GM12892 (cell line): ENCODE results near the gene ERC1.

ENCODE experiments used
- DNase-seq: peaks from one replicate; pipeline ENCODE4 v3.0.0; 2011; ENCODE audit not compliant: insufficient read length
- FAIRE-seq: peaks from 2 replicates; lab custom pipeline; 2011; peaks lifted over from hg19 to GRCh38; lab: Jason Lieb, UNC
- POLR2A ChIP-seq: IDR thresholded peaks from 2 replicates; pipeline ENCODE4 v1.6.1; 2011; ENCODE audit warnings: low read depth, low read length, control low read depth
- POLR2AphosphoS5 ChIP-seq: IDR thresholded peaks from 2 replicates; pipeline ENCODE4 v1.6.1; 2011; ENCODE audit warnings: low read depth, low read length, control low read depth
- TAF1 ChIP-seq: IDR thresholded peaks from 2 replicates; pipeline ENCODE4 v1.6.1; 2011; ENCODE audit warnings: low read depth, mild to moderate bottlenecking, control low read depth, low read length, borderline replicate concordance

The ERC1 gene

DNA sequence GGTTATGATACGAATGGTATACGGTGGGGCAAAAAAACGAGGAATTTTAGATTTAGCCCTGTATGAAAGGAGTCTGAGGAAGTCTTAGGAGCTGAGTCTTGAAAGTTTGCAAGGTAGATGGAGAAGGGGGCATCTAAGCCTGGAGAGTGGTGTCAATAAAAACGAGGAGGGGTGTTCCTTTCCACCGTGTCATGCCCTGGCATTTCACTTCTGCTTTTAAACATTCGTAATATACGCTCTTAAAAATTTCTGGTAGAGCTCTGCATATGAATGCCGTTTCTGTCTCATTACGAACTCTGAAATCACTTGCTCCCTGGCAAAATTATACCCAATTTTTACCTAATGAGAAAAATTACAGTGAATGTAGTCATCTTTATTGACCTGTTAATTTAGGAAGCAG lies 170.2 kb downstream of the ERC1 start:
- FAIRE-seq = no peak
- no peak for TF ChIP-seq POLR2AphosphoS5
- no peak for DNase-seq

GRCh38 chr12:1162081-1162760 lies 171.2 kb downstream of the ERC1 start:
- no peak for DNase-seq
- no peak for TF ChIP-seq TAF1
- TF ChIP-seq POLR2AphosphoS5 = no peak
- TF ChIP-seq POLR2A = no peak
- FAIRE-seq = no peak

DNA sequence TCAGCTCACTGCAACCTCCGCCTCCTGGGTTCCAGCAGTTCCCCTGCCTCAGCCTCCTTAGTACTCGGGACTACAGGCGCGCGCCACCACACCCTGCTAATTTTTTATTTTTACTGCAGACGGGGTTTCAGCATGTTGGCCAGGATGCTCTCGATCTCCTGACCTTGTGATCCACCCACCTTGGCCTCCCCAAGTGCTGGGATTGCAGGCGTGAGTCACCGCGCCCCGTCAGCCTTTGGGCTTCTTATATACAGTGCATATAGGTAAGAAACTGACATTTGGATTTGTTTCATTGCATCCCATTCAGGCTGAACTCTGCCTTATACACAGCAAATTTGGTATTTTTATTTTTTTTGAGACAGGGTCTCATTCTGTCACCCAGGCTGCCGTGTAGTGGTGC lies 176.8 kb downstream of the ERC1 start:
- TF ChIP-seq TAF1 = no peak
- DNase-seq (no peak), FAIRE-seq (no peak)

DNA sequence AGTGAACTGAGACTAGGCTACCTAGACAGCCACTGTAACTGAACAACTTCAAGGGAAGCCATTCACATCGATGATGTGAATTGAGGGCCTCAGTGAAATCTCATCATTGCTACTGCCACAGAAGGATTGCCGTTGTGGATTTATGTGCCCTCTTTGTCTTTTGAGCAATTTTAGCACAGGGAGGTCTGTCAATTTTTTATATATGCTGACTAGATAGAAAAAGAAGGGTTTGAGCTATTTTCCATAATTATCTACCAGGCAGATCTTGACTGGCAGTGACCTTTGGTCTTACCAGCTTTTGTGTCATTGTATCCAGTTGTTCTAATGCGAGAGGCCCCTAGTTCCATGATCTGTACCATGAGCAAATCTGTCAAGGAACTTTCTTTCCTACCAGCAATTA lies 179.4 kb downstream of the ERC1 start:
- FAIRE-seq = no peak
- DNase-seq = no peak
- TF ChIP-seq POLR2A = no peak
- TF ChIP-seq POLR2AphosphoS5 = no peak
- TF ChIP-seq TAF1 = no peak

DNA sequence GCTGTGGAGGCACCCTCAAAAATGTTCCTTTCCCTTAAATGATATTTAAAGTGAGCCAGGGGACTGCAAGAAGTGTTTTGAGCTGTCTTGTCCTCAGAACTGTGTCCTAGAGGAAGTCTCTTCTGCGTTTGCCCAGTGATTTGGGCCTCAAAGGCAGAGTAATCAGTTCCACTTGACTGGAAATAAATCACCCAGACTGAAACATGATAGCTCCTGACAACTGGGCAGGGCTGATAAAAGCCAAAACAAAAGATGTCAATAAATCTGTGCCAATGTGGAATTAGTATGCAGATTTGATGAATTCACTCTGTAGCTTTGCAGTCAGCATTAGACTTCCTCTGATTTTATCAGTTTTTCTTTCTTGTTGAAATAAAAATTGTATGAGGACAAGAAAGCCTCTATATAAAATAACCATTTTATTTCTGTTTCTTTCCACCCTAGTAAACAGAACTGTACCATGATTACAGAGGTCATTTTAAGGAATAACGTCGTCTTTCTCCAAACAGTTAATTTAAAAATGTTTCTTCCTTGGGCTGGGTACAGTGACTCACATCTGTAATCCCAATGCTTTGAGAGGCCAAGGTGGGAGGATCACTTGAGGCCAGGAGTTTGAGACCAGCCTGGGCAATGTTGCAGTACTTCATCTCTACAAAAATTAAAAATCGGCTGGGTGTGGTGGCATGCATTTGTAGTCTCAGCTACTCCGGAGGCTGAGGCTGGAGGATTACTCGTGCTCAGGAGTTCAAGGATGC lies 180.8 kb downstream of the ERC1 start:
- no peak for FAIRE-seq
- DNase-seq = no peak
- TF ChIP-seq POLR2A = no peak
- no peak for TF ChIP-seq TAF1
- no peak for TF ChIP-seq POLR2AphosphoS5

GRCh38 chr12:1173781-1174617 lies 183.0 kb downstream of the ERC1 start:
- TF ChIP-seq POLR2A (no peak), TAF1 (no peak), POLR2AphosphoS5 (no peak)
- FAIRE-seq (peak; percentile 51), DNase-seq (no peak)

DNA sequence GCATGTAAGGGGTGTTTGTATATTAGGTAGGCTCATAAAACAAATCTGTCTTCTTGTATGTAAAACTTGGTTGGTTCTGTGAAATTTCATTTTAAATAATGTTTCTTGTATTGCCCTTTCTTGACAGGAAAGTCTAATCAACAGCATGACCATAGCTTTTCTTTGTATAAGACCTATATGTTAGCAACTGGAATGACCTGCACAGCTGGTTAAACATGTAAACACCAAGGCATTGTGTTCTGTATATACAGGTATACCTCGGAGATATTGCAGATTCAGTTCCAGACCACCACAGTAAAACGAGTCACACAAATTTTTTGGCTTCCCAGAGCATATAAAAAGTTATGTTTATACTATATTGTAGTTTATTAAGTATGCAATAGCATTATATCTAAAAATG lies 183.6 kb downstream of the ERC1 start:
- FAIRE-seq = no peak

DNA sequence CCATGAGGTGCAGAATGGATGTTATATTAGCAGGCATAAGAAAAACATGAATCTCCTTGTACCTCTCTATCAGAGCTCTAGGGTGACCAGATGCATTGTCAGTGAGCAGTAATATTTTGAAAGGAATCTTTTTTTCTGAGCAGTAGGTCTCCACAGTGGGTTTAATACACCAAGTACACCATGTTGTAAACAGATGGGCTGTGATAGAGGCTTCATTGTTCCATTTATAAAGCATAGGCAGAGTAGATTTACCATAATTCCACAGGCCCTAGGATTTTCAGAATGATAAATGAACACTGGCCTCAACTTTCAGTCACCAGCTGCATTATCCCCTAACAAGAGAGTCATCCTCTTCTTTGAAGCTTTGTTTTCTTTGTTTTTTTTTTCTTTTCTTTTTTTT lies 185.2 kb downstream of the ERC1 start:
- DNase-seq = no peak
- FAIRE-seq = no peak
- TF ChIP-seq POLR2AphosphoS5 (no peak), TAF1 (no peak), POLR2A (no peak)

More for the DNA sequence above, 183.6 kb downstream of the ERC1 start:
- no peak for DNase-seq
- no peak for TF ChIP-seq POLR2A
- TF ChIP-seq POLR2AphosphoS5 = no peak
- TF ChIP-seq TAF1 = no peak

DNA sequence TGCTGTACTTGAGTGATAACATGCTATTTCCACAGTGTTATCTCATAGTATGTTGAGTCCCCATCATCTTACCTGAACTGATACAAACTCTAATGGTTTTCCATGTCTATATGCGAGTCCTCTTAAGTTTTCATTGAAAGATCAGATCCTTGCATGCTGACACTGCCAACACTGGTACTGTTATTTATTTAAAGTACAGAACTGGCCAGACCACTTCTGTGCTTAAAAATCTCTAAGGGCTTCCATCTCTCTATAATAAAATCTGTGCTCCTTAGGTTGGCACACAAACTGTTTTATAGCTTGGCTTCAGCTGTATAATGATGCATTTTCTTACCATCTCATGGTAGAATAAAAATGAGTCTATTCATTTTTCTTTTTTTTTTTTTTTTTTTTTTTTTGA lies 188.1 kb downstream of the ERC1 start:
- no peak for FAIRE-seq
- TF ChIP-seq POLR2A (no peak), TAF1 (no peak), POLR2AphosphoS5 (no peak)

GRCh38 chr12:1182069-1182468 lies 191.0 kb downstream of the ERC1 start:
- no peak for TF ChIP-seq POLR2A
- no peak for TF ChIP-seq TAF1
- no peak for TF ChIP-seq POLR2AphosphoS5
- FAIRE-seq (no peak), DNase-seq (no peak)

More for the DNA sequence above, 188.1 kb downstream of the ERC1 start:
- DNase-seq = no peak

- TF ChIP-seq POLR2A (no peak), POLR2AphosphoS5 (no peak), TAF1 (no peak)
- no peak for FAIRE-seq
- DNase-seq = no peak
Measured at GRCh38 chr12:1184402-1184801, 193.4 kb downstream of the ERC1 start.
